ENCODE results near the gene DAP. TPM values are rescaled to one million over a fixed set of nuclear protein-coding genes. Genes with fewer than 3 reads are reported as not detected.

The DAP gene
- total and polyA plus RNA-seq, 2 experiments from 2014 or later = 35.7 to 37.6 TPM

DNA sequence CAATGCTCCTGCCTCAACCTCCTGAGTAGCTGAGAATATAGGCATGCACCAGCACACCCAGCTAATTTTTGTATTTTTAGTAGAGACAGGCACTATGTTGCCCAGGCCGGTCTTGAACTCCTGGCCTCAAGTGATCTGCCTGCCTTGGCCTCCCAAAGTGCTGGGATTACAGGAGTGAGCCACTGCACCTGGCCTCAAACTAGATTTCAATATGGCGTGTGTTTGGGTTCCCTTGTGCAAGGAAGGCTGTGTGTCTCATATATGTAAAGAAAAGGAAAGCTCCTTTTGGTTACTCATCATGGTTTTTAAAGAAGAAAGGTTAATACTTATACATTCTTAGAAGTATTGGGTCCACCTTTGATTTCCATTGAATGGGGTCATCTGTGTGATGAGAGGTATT lies 126.5 kb downstream of the DAP start:
- H3F3A ChIP-seq (replicated peaks; ENCODE audit: low read depth) = 0 out of 2 replicates have a peak, but pooled peaks cover 11% of the 10 kb centered on the region
- DNase-seq (ENCODE audit: low spot score) (no peak), ATAC-seq (no peak)
- Mint-ChIP-seq H3K36me3 (ENCODE audit: low read depth) (no peaks in the 10 kb centered on the region; the same call in 1 of the 3 replicates), H3K9me3 (no peaks in the 10 kb centered on the region; the same call in none of the 3 replicates), H3K4me1 (peaks cover 61% of the 10 kb centered on the region), H3K27me3 (ENCODE audit: insufficient read depth, low read depth, poor library complexity) (peaks cover 27% of the 10 kb centered on the region), H3K4me3 (no peak overlapping the region), H3K27ac (no peak overlapping the region)
- no peak overlapping the region for H2AFZ ChIP-seq
- H3K79me2 ChIP-seq (replicated peaks; ENCODE audit: insufficient read depth) = peaks cover 8% of the 10 kb centered on the region
- TF ChIP-seq POLR2AphosphoS5 (IDR thresholded peaks at IDR 0.05; ENCODE audit: low read depth) (no peak), CREB1 (CRISPR knock-in tag; IDR thresholded peaks at IDR 0.05; ENCODE audit: low read depth) (no peak)
- TF ChIP-seq, protein P1, sequence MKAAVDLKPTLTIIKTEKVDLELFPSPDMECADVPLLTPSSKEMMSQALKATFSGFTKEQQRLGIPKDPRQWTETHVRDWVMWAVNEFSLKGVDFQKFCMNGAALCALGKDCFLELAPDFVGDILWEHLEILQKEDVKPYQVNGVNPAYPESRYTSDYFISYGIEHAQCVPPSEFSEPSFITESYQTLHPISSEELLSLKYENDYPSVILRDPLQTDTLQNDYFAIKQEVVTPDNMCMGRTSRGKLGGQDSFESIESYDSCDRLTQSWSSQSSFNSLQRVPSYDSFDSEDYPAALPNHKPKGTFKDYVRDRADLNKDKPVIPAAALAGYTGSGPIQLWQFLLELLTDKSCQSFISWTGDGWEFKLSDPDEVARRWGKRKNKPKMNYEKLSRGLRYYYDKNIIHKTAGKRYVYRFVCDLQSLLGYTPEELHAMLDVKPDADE (IDR thresholded peaks at IDR 0.05) = no peak
- H3K4me3 ChIP-seq = no peak overlapping the region
- H3K4me1 ChIP-seq (ENCODE audit: insufficient read depth) = peaks cover 34% of the 10 kb centered on the region
- H3K4me2 ChIP-seq = no peak overlapping the region
- H3K27me3 ChIP-seq (ENCODE audit: insufficient read depth) = no peaks in the 10 kb centered on the region
- H3K9me2 ChIP-seq (ENCODE audit: insufficient read depth) = 0 out of 2 replicates have a peak, but pooled peaks cover 2% of the 10 kb centered on the region
- H4K20me1 ChIP-seq (replicated peaks; ENCODE audit: insufficient read depth) = no peaks in the 10 kb centered on the region
- no peaks in the 10 kb centered on the region for H3K36me3 ChIP-seq (ENCODE audit: insufficient read depth)
- no peak overlapping the region for H3K27ac ChIP-seq (ENCODE audit: low read depth)

DNA sequence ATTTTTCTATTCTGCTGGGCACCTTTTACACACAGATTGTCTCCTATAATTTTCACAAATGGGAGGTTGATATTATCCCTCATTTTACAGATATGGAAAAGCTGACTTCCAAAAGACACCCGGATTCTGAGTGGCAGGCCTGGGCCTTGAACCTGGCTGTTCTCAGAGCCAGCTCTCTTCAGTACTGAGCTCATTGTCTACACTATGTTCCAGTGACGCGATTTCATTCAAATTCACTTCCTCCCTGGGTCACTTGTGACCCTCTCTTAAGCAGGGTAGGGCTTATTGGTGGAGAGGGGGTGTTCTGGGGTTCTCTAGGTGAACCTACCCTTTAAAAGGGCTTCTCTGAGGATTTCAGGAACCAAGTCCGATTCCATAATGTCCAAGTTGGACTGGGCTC lies 127.0 kb downstream of the DAP start:
- Histone ChIP-seq H3F3A (replicated peaks; ENCODE audit: low read depth) (0 out of 2 replicates have a peak, but pooled peaks cover 11% of the 10 kb centered on the region), H3K4me1 (ENCODE audit: insufficient read depth) (peaks cover 34% of the 10 kb centered on the region), H2AFZ (no peak overlapping the region), H3K4me3 (no peak overlapping the region), H3K4me2 (no peak overlapping the region), H3K9me2 (ENCODE audit: insufficient read depth) (0 out of 2 replicates have a peak, but pooled peaks cover 2% of the 10 kb centered on the region), H3K27me3 (ENCODE audit: insufficient read depth) (no peaks in the 10 kb centered on the region), H4K20me1 (replicated peaks; ENCODE audit: insufficient read depth) (no peaks in the 10 kb centered on the region), H3K27ac (ENCODE audit: low read depth) (no peak overlapping the region), H3K36me3 (ENCODE audit: insufficient read depth) (no peaks in the 10 kb centered on the region), H3K79me2 (replicated peaks; ENCODE audit: insufficient read depth) (peaks cover 8% of the 10 kb centered on the region)
- Mint-ChIP-seq H3K27me3 (ENCODE audit: insufficient read depth, low read depth, poor library complexity) (peaks cover 29% of the 10 kb centered on the region), H3K27ac (no peak overlapping the region), H3K36me3 (ENCODE audit: low read depth) (no peaks in the 10 kb centered on the region; the same call in 1 of the 3 replicates), H3K4me1 (peaks cover 61% of the 10 kb centered on the region), H3K4me3 (no peak overlapping the region), H3K9me3 (no peaks in the 10 kb centered on the region; the same call in none of the 3 replicates)
- no peak for DNase-seq (ENCODE audit: low spot score)
- no peak for TF ChIP-seq STAT1 (IDR thresholded peaks at IDR 0.05; ENCODE audit: unreplicated experiment)
- TF ChIP-seq POLR2AphosphoS5 (IDR thresholded peaks at IDR 0.05; ENCODE audit: low read depth) = no peak
- no peak for TF ChIP-seq NANOG (IDR thresholded peaks at IDR 0.05; ENCODE audit: borderline replicate concordance)
- TF ChIP-seq CREB1 (CRISPR knock-in tag; IDR thresholded peaks at IDR 0.05; ENCODE audit: low read depth) = no peak
- no peak for TF ChIP-seq ZNF114 (CRISPR knock-in tag; IDR thresholded peaks at IDR 0.05)
- TF ChIP-seq, protein P1 (IDR thresholded peaks at IDR 0.05) = no peak
- ATAC-seq = no peak
